IPS-18a (cell line): ENCODE measurements around the gene ZBTB37.
"Not testable (repeated sequence)": the region's sequence is repeated elsewhere in the genome, so short reads cannot be mapped to it uniquely, and the experiment has no call there.

Experiments used
- H3K27ac ChIP-seq: one replicate; pipeline ENCODE4 v1.5.1; 2013; ENCODE audit warnings: low read length
- H3K27me3 ChIP-seq: one replicate; pipeline ENCODE4 v1.6.1; 2013; ENCODE audit warnings: mild to moderate bottlenecking, low read length; ENCODE audit not compliant: control insufficient read depth, insufficient read depth
- H3K36me3 ChIP-seq: one replicate; pipeline ENCODE4 v1.6.1; 2013; ENCODE audit warnings: low read depth, low read length; ENCODE audit not compliant: control insufficient read depth
- H3K4me1 ChIP-seq: one replicate; pipeline ENCODE4 v1.6.1; 2013; ENCODE audit warnings: low read depth, low read length; ENCODE audit not compliant: control insufficient read depth
- H3K4me3 ChIP-seq: one replicate; pipeline ENCODE4 v1.5.1; 2013; ENCODE audit warnings: low read length
- H3K9ac ChIP-seq: one replicate; pipeline ENCODE4 v1.6.1; 2013; ENCODE audit warnings: mild to moderate bottlenecking, low read length, moderate library complexity
- H3K9me3 ChIP-seq: one replicate; pipeline ENCODE4 v1.6.1; 2013; ENCODE audit warnings: low read depth, low read length; ENCODE audit not compliant: control insufficient read depth

Gene ZBTB37

DNA sequence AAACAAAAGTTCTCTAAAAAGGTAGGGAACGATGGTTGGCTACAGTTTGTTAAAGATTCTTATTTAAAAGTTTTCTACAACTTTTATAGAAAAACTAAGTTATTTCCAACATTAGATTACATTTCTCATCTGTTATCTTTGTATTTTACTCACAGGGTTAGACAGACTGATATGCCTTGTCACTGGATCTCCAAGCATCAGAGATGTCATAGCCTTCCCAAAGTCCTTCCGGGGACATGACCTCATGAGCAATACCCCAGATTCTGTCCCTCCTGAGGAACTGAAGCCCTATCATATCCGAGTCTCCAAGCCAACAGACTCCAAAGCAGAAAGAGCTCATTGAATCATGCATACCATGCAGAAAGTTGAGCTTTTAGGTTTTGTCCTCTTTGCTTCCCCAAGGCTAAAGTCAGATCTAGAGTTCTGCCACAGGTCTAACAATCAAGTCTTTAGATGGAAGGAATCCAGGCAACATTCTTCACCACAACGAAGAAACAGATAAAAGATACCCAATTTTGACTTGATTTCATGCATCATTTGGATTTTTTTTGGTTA lies 10.7 kb upstream of the ZBTB37 start:
- Histone ChIP-seq H3K27ac (no peak overlapping the region), H3K9ac (no peak overlapping the region), H3K4me3 (no peak overlapping the region), H3K36me3 (peaks cover 37% of the 10 kb centered on the region), H3K9me3 (no peaks in the 10 kb centered on the region), H3K4me1 (peaks cover 10% of the 10 kb centered on the region), H3K27me3 (no peaks in the 10 kb centered on the region)

DNA sequence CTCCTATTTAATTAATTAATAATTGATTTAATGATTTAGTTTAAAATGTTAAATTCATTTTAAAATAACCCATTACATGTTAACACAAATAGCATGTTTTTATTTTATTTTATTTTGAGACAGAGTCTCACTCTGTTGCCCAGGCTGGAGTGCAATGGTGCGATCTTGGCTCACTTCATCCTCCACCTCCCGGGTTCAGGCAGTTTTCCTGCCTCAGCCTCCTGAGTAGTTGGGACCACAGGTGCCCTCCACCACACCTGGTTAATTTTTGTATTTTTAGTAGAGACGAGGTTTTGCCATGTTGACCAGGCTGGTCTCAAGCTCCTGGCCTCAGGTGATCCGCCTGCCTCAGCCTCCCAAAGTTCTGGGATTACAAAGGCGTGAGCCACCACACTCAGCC lies 8.6 kb upstream of the ZBTB37 start:
- H3K27me3 ChIP-seq, H3K9ac ChIP-seq, H3K27ac ChIP-seq, H3K9me3 ChIP-seq, H3K4me3 ChIP-seq, H3K4me1 ChIP-seq: not testable (repeated sequence)
- peaks cover 51% of the 10 kb centered on the region for H3K36me3 ChIP-seq

DNA sequence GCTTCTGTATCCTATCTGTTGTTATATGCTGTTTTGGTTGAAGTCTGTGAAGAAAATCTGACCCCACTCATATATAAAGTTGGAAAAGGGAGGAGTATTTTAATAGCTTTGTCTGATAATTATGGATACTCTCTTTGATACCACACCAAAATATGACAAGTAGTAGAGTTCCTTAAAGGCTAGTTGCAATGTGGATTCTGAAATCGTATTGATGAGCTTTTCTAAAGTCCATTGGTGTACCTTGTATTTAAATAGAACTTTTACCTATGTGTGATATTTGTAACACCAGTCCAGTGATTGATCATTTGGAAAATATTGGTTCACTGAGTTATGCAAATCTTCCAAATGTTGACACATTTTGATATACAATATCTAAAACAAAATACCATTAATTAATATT lies 8.1 kb upstream of the ZBTB37 start:
- Histone ChIP-seq H3K9me3 (no peaks in the 10 kb centered on the region), H3K27ac (no peak overlapping the region), H3K4me1 (peaks cover 5% of the 10 kb centered on the region), H3K27me3 (no peaks in the 10 kb centered on the region), H3K36me3 (peaks cover 53% of the 10 kb centered on the region), H3K4me3 (no peak overlapping the region), H3K9ac (no peak overlapping the region)

DNA sequence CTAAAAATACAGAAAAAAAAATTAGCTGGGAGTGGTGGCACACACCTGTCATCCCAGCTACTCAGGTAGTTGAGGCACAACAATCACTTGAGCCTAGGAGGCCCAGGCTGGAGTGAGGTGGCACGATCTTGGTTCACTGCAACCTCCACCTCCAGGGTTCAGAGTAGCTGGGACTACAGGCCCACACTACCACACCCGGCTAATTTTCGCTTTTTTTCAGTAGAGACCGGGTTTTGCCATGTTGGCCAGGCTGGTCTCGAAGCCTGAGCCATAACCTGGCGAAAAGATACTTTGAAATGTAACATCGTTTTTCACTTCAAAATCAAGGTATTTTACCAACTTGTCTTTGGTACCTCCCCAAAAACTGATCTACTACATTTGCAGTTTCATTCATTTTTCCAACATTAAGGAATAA lies 6.4 kb upstream of the ZBTB37 start:
- Histone ChIP-seq H3K9ac (no peak overlapping the region), H3K27me3 (no peaks in the 10 kb centered on the region), H3K36me3 (peaks cover 57% of the 10 kb centered on the region), H3K27ac (no peak overlapping the region), H3K9me3 (peaks cover under 1% of the 10 kb centered on the region), H3K4me1 (peaks cover 9% of the 10 kb centered on the region), H3K4me3 (no peak overlapping the region)

DNA sequence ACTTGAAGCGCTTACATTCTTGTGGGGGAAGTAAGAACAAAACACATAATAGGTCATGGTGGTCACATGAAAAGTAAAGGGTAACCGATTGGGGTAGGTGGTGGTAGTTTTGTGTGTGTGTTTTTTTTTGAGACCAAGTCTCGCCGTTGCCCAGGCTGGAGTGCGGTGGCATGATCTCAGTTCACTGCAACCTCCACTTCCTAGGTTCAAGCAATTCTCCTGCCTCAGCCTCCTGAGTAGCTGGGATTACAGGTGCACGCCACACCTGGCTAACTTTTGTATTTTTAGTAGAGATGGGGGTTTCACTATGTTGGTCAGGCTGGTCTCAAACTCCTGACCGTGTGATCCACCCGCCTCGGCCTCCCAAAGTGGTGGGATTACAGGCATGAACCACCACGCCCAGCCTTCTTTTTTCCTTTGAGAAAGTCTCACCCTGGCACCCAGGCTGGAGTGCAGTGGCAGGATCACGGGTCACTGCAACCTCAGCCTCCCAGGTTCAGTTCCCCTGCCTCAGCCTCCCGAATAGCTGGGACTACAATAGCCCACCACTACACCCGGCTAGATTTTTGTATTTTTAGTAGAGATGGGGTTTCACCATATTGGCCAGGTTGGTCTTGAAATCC lies 5.9 kb upstream of the ZBTB37 start:
- not testable (repeated sequence) for H3K9ac ChIP-seq, H3K27me3 ChIP-seq, H3K4me3 ChIP-seq, H3K4me1 ChIP-seq, H3K9me3 ChIP-seq
- H3K27ac ChIP-seq = peak overlapping the region; percentile 19
- H3K36me3 ChIP-seq = peaks cover 57% of the 10 kb centered on the region

DNA sequence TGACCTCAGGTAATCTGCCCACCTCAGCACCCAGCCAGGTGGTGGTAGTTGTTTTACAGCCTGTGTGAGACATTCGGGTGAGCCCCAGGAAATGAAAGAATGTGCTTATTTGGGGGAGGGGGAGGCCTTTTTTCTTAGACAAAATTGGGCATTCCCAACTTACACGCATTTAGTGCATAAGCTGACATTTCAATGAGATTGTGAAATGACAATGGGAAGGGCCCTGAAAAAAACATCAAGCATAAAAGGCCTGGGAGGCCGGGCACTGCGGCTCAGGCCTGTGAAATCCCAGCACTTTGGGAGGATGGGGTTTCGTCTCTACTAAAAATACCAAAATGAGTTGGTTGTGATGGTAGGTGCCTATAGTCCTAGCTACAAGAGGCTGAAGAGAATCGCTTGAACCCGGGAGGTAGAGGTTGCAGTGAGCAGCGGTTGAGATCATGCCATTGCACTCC lies 5.4 kb upstream of the ZBTB37 start:
- Histone ChIP-seq H3K36me3 (peaks cover 51% of the 10 kb centered on the region), H3K27me3 (no peaks in the 10 kb centered on the region), H3K9me3 (peaks cover 4% of the 10 kb centered on the region), H3K9ac (no peak overlapping the region), H3K27ac (peak overlapping the region; percentile 19), H3K4me1 (peaks cover 9% of the 10 kb centered on the region), H3K4me3 (no peak overlapping the region)

DNA sequence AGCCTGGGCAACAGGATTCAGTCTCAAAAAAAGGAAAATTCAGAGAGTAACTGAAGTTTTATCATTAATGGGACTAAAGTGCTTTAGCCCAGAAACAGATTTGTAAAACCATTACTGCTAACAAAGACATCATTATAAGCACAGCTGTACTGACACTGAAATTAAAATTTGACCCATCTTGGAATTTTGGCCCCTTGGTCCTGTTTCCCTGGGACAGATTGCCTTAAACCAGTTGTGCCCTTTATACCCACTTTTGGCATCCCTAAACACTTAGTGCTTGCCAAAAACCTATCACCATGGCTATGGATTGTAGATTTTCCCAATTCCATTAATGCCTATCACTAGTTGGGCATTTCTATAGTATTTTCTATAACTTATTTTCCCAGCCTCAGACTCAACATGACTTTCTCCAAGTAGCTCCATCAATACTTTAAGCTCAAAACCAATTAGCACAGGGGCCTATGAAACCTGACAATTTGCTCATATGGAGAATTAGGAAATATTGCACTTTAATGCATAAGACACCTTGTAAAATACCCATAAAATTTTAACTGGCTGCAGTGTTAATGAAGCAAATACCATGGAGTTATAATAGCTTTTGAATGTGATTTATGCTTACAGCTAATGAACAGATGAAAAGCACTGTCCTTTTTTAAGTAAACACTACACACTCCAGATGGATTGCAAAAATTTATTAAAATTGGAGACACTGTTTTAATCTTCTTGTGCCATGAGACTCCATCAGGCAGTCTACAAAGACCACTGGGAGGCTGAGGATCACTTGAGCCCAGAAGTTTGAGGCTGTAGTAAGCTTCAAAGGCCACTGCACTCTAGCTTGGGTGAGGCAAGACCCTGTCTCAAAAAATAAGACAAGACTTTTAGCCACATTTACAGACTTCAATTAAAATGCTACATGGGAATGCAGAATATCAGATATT lies 4.7 kb upstream of the ZBTB37 start:
- Histone ChIP-seq H3K4me1 (peaks cover 9% of the 10 kb centered on the region), H3K4me3 (no peak overlapping the region), H3K27ac (no peak overlapping the region), H3K9ac (no peak overlapping the region), H3K27me3 (no peaks in the 10 kb centered on the region), H3K36me3 (peaks cover 47% of the 10 kb centered on the region), H3K9me3 (peaks cover 4% of the 10 kb centered on the region)

DNA sequence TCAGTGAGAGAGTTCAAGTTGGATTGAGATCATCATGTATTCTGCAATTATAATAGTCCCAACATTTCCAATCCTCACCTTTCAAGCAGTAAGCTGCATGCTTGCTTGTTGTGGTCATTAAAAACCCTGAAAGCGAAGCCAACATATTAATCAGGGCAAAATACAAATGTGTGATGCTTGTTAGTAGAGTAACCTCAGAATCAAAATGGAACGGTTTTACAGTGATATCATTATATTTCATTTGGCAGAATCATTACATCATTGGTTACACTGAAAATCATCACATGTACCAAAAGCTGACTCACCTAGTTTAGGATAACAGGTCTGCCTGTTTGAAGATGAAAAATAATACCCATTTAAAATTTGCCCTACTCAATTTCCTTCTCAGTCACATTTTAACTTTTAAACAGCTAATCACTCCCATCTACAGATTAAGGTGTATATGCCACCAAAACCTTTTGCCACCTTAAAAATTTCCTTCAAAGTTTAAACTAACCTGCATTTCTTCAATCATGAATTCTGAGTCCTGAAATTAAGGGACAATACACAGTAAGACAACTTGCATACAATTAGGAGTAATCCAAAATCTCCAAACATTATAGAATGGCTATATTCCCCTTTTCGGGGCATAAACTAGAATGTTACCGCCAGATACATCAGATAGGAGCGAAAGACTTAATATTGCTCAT lies 3.9 kb upstream of the ZBTB37 start:
- H3K4me3 ChIP-seq = peak overlapping the region; percentile 100
- H3K4me1 ChIP-seq = peaks cover 13% of the 10 kb centered on the region
- H3K27ac ChIP-seq = peak overlapping the region; percentile 49
- H3K9ac ChIP-seq = peak overlapping the region; percentile 99
- peaks cover 47% of the 10 kb centered on the region for H3K36me3 ChIP-seq
- H3K9me3 ChIP-seq = peaks cover 4% of the 10 kb centered on the region
- no peaks in the 10 kb centered on the region for H3K27me3 ChIP-seq

DNA sequence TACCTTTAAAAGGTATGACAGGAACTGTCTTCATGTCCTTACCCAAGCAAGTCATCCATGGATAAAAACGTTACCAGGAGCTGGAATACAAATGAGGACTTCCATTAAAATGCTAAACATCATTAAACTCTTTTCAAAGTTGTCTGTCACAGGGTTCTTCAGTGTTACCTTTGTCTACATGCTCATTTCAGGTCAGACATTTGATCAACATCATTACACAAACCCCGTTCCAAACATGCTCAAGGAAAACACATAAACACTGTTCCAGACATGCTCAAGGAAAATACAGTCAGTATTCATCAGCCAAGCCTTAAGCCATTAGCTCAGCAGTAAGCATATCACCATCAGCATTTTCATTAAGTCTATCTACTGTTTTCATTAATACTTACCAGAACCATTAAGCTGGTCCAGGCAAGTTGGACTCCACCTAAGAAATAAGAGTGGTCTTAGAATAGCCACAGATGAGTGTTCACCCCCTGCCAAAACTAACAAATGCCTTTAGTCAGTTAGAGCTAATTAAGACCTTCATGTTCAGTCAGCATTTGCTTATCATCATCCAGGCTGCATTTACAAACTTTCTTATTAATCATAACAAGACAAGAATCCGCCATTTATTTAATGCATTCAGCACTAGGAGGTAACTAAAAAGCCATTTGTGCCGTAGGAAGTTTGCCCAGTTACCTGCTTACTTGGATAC lies 2.6 kb upstream of the ZBTB37 start:
- peaks cover 4% of the 10 kb centered on the region for H3K9me3 ChIP-seq
- H3K27me3 ChIP-seq = no peaks in the 10 kb centered on the region
- H3K36me3 ChIP-seq = peaks cover 53% of the 10 kb centered on the region
- H3K4me1 ChIP-seq = peaks cover 15% of the 10 kb centered on the region
- H3K4me3 ChIP-seq = peak overlapping the region; percentile 100
- H3K27ac ChIP-seq = peak overlapping the region; percentile 94
- peak overlapping the region; percentile 99 for H3K9ac ChIP-seq

DNA sequence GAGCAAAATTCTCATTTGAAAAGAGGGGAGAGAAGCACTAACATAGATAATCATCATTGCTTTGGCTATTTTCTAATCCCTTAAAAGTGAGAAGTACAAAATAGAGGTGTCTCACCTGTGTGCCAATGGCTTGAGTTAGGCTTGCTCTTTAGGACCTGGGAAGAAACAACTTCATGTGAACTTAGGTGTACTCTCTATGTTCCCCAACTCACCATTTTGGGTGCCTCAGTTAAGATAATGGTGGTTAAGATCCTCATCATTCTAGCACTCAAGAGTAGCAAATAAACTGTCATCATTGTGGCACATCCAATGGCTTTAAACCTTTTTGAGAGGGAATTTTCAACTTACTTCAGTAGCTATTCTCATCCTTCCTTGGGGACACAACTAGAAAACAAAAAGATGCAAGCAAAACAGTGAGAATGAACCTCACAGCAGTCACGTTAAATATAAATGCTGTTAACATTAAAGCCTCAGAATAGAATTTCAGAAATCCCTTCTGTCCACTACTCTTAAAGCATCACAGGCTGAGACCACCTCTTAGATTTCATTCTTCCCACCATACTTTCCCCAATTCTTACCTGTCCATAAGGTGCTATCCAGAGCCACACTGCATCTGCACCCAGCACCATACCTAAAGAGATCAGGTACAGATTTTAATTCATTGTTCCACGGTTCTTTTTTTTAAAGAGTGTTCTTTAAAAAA lies 1.6 kb upstream of the ZBTB37 start:
- peaks cover 59% of the 10 kb centered on the region for H3K36me3 ChIP-seq
- H3K27ac ChIP-seq = peak overlapping the region; percentile 94
- peak overlapping the region; percentile 99 for H3K9ac ChIP-seq
- H3K4me1 ChIP-seq = peaks cover 15% of the 10 kb centered on the region
- peak overlapping the region; percentile 100 for H3K4me3 ChIP-seq
- H3K27me3 ChIP-seq = no peaks in the 10 kb centered on the region
- peaks cover 4% of the 10 kb centered on the region for H3K9me3 ChIP-seq
